ENCODE measurements around the gene CDC40.

DNA sequence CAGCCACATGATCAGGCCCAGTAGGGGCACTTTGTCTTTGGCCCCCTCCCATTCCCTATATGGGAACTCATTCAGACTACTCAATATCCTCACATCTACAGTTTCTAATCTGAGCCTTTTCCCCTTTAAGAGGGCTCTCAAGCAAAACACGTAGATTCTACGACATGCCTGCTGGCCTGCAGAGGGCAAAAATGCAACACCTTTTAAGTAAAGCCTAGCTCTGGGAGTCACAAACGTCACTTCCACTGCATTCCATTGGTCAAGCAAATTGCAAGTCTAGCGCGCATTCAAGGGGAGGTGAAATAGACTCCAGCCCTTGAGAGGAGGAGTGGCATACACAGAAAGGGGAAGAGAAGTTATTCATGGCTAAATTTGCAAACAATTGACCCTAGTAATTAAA lies 70.6 kb downstream of the CDC40 start:
- TF ChIP-seq, protein P1, sequence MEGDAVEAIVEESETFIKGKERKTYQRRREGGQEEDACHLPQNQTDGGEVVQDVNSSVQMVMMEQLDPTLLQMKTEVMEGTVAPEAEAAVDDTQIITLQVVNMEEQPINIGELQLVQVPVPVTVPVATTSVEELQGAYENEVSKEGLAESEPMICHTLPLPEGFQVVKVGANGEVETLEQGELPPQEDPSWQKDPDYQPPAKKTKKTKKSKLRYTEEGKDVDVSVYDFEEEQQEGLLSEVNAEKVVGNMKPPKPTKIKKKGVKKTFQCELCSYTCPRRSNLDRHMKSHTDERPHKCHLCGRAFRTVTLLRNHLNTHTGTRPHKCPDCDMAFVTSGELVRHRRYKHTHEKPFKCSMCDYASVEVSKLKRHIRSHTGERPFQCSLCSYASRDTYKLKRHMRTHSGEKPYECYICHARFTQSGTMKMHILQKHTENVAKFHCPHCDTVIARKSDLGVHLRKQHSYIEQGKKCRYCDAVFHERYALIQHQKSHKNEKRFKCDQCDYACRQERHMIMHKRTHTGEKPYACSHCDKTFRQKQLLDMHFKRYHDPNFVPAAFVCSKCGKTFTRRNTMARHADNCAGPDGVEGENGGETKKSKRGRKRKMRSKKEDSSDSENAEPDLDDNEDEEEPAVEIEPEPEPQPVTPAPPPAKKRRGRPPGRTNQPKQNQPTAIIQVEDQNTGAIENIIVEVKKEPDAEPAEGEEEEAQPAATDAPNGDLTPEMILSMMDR (IDR thresholded peaks at IDR 0.05 in 8 of 11, conservative IDR thresholded peaks at IDR 0.05 in 3 of 11), result no peak
- TF ChIP-seq POLR2A (IDR thresholded peaks at IDR 0.05) (no peak), POLR2AphosphoS5 (IDR thresholded peaks at IDR 0.05) (no peak)
